ENCODE data around the gene SHISA6.

Gene SHISA6

DNA sequence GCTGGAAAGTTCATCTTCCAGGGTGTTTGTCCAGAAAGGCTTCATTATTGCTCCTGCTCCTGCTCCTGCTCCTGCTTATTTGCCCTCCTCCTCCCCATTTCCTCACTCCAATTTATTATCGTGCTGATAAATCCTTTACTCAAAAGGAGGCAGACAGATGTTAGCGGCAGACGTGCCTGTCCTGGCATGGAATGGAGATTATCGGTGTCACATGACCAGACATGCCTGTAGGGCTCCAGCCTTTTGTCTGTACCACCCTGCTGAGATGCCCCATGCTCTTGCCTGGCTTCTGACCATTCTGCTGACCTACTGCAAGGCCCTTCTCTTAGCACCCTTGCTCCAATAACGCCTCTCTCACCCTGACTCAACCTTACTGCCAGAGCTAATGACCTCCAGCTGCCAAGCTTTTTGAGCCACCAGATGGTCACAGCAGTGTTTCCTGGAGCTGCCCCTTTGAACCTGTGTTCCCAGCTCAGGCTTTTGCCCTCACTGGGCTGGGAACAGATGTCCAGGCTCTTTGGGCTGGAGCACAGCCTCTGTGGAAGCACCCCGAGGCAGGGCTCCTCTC, 370.1 kb downstream of the SHISA6 start:
- DNase-seq = no peak

DNA sequence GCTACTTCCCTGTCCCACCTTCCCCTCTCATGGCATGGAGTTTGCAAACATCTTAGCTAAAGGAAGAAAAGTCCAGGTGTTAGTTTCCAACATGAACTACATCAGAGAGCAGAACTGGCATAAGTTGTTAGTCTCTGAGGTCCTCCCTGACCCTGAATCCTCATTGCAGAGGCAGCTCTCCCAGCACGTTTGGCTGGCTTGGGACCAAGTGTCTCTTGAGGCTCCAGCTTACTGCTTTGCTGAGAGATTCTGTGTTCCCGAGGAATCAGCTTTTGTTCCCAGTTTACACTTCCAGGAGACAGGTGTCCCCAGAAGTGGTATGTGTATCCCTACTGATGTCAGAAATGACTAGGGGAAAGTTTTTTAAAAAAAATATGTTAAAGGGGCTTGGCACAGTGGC, 371.9 kb downstream of the SHISA6 start:
- DNase-seq = no peak

All from CD4-positive, alpha-beta T cell treated with Interleukin-1 beta for 1 hour (primary cell).